HG02852 (cell line): ENCODE results near the gene ZFP36L1.

ENCODE experiments used
- ATAC-seq: cut with Tn5 transposase; IDR thresholded peaks from one replicate; pipeline ENCODE4 v1.9.1; 2021; ENCODE audit warnings: mild to moderate bottlenecking, moderate library complexity; ENCODE audit not compliant: unreplicated experiment

ZFP36L1 gene

GRCh38 chr14:68792979-68793733, at the start of gene ZFP36L1:
ZFP36L1 (minus strand) TSS chr14:68793067; CDS start chr14:68792938, 129 bp downstream.
- ATAC-seq = peak; percentile 30

- no peak for ATAC-seq
These were observed 49.4 kb upstream of the ZFP36L1 start for GRCh38 chr14:68842298-68842697.

- no peak for ATAC-seq
These were observed 48.3 kb upstream of the ZFP36L1 start for GRCh38 chr14:68841016-68841809.

GRCh38 chr14:68840454-68840853, 47.6 kb upstream of the ZFP36L1 start:
- ATAC-seq = peak; percentile 66

GRCh38 chr14:68836082-68836481, 43.2 kb upstream of the ZFP36L1 start:
- ATAC-seq = no peak

- ATAC-seq = no peak
These were observed 41.9 kb upstream of the ZFP36L1 start for GRCh38 chr14:68834816-68835215.

- no peak for ATAC-seq
These were observed 35.8 kb upstream of the ZFP36L1 start for GRCh38 chr14:68828698-68829097.

- no peak for ATAC-seq
These were observed 32.9 kb upstream of the ZFP36L1 start for GRCh38 chr14:68825729-68826128.

GRCh38 chr14:68824517-68825347, 31.9 kb upstream of the ZFP36L1 start:
- ATAC-seq = no peak

GRCh38 chr14:68824207-68824516, 31.3 kb upstream of the ZFP36L1 start:
- no peak for ATAC-seq

- ATAC-seq = no peak
These were observed 30.8 kb upstream of the ZFP36L1 start for GRCh38 chr14:68823434-68824206.

GRCh38 chr14:68822926-68823325, 30.1 kb upstream of the ZFP36L1 start:
- ATAC-seq = no peak

GRCh38 chr14:68822132-68822651, 29.3 kb upstream of the ZFP36L1 start:
- ATAC-seq = peak; percentile 66

- ATAC-seq = peak; percentile 37
These were observed 28.3 kb upstream of the ZFP36L1 start for GRCh38 chr14:68820999-68821683.

GRCh38 chr14:68820536-68820935, 27.7 kb upstream of the ZFP36L1 start:
- ATAC-seq = no peak

GRCh38 chr14:68820119-68820518, 27.3 kb upstream of the ZFP36L1 start:
- no peak for ATAC-seq

- ATAC-seq = no peak
These were observed 26.4 kb upstream of the ZFP36L1 start for GRCh38 chr14:68819260-68819691.

GRCh38 chr14:68817506-68818212, 24.8 kb upstream of the ZFP36L1 start:
- ATAC-seq = no peak

GRCh38 chr14:68816943-68817430, 24.1 kb upstream of the ZFP36L1 start:
- ATAC-seq = no peak
